Stomach (tissue), 19 donors: ENCODE measurements around the gene NOBOX. TPM values are rescaled to one million over a fixed set of nuclear protein-coding genes. Genes with fewer than 3 reads are reported as not detected.

ENCODE experiments used
- DNase-seq, 2 donors: peaks; one replicate each; pipeline versions ENCODE4 v3.0.0 to v3.0.0-alpha.2; 2013 to 2019
- H3K27ac ChIP-seq, 5 donors: fragments of 200-600 bp in 4 of 5; sonication (generic) in 4 of 5; one replicate each; pipeline ENCODE4 v1.5.1; 2013 to 2019; ENCODE audit warnings: mild to moderate bottlenecking in 1 of 5, moderate library complexity in 1 of 5
- H3K27me3 ChIP-seq, 3 donors: fragments of 200-600 bp; sonication (generic); one replicate each; pipeline ENCODE4 v1.5.1; 2017 to 2019; ENCODE audit warnings: mixed run types in 1 of 3
- H3K36me3 ChIP-seq, 4 donors: fragments of 200-600 bp; sonication (generic); 1 replicate in 3 of 4; 2 replicates in 1 of 4; pipeline ENCODE4 v1.5.1; 2016 to 2019
- H3K4me1 ChIP-seq, 4 donors: fragments of 200-600 bp; sonication (generic); one replicate each; pipeline ENCODE4 v1.5.1; 2016 to 2019
- H3K4me3 ChIP-seq, 4 donors: fragments of 200-600 bp; sonication (generic) in 3 of 4; one replicate each; pipeline ENCODE4 v1.5.1; 2016 to 2019; ENCODE audit warnings: mild to moderate bottlenecking in 1 of 4
- H3K9me3 ChIP-seq, 4 donors: fragments of 200-600 bp; sonication (generic); one replicate each; pipeline ENCODE4 v1.5.1; 2016 to 2019
- EP300 ChIP-seq: sonication (generic); formaldehyde crosslinking; IDR thresholded peaks from one replicate; pipeline ENCODE4 v1.6.1; 2017; ENCODE audit warnings: antibody characterized with exemption
- POLR2A ChIP-seq, 4 donors: fragments of 450-650 bp; IDR thresholded peaks; one replicate each; pipeline ENCODE4 v1.6.1; 2016; ENCODE audit warnings: antibody characterized with exemption in 4 of 4, control low read depth in 2 of 4, mild to moderate bottlenecking in 1 of 4, moderate library complexity in 1 of 4
- POLR2AphosphoS5 ChIP-seq, 3 donors: sonication (generic); formaldehyde crosslinking; IDR thresholded peaks; one replicate each; pipeline ENCODE4 v1.6.1; 2016; ENCODE audit warnings: antibody characterized with exemption in 3 of 3
- WGBS, 5 donors: extraction: QIAGEN DNeasy Blood & Tissue Kit in 3 of 5; methylation state at CpG; one replicate each; pipeline versions ENCODE4 v1.1.5 to v1.1.7; 2013 to 2018; 5-methylcytosine and 5-hydroxymethylcytosine counted together
- intact Hi-C: fragments of 100-400 bp; cut with DNase I; formaldehyde crosslinking; loops from one replicate; pipeline ENCODE4 v1.15.1; 2023; ENCODE audit warnings: low total_unique reads
- long read RNA-seq, 10 donors: transcript quantifications; one replicate each; lab custom pipeline, GENCODE V29; 2026
- polyA plus RNA-seq, 3 donors: library from polyadenylated mRNA; stranded (reverse); fragments of 200-250 nt; gene quantifications; one replicate each; pipeline ENCODE4 v1.2.3, GENCODE V29; 2013
- total RNA-seq, 5 donors: library from RNA; depleted of rRNA; stranded (reverse); fragments of >200 nt; gene quantifications; one replicate each; pipeline versions ENCODE4 v1.1.0 to v1.2.3, GENCODE V29; 2014 to 2016
- TF ChIP-seq, protein P1 (sequence below), 7 experiments: fragments of 450-650 bp in 4 of 7; fragments of 200-600 bp in 3 of 7; sonication (generic) in 3 of 7; IDR thresholded peaks; one replicate each; pipeline ENCODE4 v1.5.1; 2016 to 2019; ENCODE audit warnings: antibody characterized with exemption in 7 of 7, control low read depth in 2 of 7, mild to moderate bottlenecking in 1 of 7
- donor health status: healthy with polysubstance abuse.
- donor health status: Bipolar disorder and iron deficiency.
- donor health status: healthy.

The NOBOX gene
- total RNA-seq (not detected), polyA plus RNA-seq (not detected)
- long read RNA-seq, donor 1 = 0 reads
- long read RNA-seq, donor 2 = 0 reads
- long read RNA-seq, donor 3 = 0 reads
- long read RNA-seq, donor 4 = 0 reads
- long read RNA-seq, donor 5 = 0 reads
- long read RNA-seq, donor 6 = 0 reads
- long read RNA-seq, donor 7 = 0 reads
- long read RNA-seq, donor 8 = 0 reads
- long read RNA-seq, donor 9 = 0 reads
- long read RNA-seq, donor 10 = 0 reads

DNA sequence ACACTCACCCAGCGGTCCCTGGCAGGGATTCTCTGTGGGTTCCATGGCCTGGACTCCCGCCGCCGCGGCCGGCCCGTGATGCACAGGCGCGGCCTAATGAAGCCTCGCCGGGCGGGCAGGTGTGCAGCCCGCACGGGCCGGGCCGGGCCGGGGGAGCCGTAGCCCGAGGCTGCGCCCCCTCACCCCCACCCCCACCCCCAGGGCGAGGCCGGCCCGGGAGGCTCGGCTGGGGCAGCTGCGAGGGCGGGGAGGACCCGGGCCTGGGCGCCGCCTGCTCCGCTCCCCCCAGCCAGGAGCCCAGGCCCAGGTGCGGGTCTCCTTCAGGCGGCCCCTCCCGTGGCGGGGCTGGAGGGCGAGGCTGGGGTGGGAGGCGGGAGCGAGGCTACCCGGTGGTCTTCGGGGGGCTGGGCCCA lies at the start of gene NOBOX:
Gene NOBOX, minus strand, starts transcription at position 45 of the 413 bp plus-strand sequence.
- intact Hi-C loops = no loop called here
- TF ChIP-seq POLR2A (IDR thresholded peaks at IDR 0.05) = no peak
- no peak for TF ChIP-seq EP300
- TF ChIP-seq POLR2AphosphoS5 (IDR thresholded peaks at IDR 0.05) = no peak
- TF ChIP-seq, protein P1, sequence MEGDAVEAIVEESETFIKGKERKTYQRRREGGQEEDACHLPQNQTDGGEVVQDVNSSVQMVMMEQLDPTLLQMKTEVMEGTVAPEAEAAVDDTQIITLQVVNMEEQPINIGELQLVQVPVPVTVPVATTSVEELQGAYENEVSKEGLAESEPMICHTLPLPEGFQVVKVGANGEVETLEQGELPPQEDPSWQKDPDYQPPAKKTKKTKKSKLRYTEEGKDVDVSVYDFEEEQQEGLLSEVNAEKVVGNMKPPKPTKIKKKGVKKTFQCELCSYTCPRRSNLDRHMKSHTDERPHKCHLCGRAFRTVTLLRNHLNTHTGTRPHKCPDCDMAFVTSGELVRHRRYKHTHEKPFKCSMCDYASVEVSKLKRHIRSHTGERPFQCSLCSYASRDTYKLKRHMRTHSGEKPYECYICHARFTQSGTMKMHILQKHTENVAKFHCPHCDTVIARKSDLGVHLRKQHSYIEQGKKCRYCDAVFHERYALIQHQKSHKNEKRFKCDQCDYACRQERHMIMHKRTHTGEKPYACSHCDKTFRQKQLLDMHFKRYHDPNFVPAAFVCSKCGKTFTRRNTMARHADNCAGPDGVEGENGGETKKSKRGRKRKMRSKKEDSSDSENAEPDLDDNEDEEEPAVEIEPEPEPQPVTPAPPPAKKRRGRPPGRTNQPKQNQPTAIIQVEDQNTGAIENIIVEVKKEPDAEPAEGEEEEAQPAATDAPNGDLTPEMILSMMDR (IDR thresholded peaks at IDR 0.05) = no peak

DNA sequence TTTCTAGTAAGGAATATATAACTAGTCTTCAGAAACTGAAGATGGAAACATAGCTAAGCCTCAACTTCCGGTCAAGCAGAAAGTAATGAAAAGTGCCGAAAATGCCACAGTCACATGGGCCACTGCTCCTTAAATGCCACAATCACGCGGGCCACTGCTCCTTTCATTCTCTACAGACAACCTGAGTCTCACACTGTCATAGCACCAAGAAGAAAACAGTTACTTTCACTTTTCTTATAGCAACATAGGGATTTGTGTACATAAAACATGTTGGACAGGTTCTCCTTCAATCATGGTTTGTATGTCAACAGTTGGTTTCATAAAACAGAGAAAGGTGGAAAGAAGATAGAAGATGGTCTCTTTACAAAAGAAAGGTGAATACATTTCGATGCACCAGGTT lies 48.6 kb upstream of the NOBOX start:
- Histone ChIP-seq H3K4me1 (no peaks in the 10 kb centered on the region), H3K27me3 (no peaks in the 10 kb centered on the region), H3K9me3 (no peaks in the 10 kb centered on the region), H3K4me3 (no peak overlapping the region), H3K27ac (no peak overlapping the region), H3K36me3 (peaks cover 0 to 3% (median 0%) of the 10 kb centered on the region in 4 donors)
- TF ChIP-seq, protein P1 (IDR thresholded peaks at IDR 0.05) = no peak
- TF ChIP-seq POLR2AphosphoS5 (IDR thresholded peaks at IDR 0.05) (no peak), EP300 (no peak), POLR2A (IDR thresholded peaks at IDR 0.05) (no peak)
- 54 to 74% (median 62%) methylated on average over 5 of the region's 5 CpGs for WGBS, 5 donors
- DNase-seq = peak in 1 of 2 donors; percentile 20
- intact Hi-C loops = no loop called here

More for the DNA sequence above, at the start of gene NOBOX:
- Histone ChIP-seq H3K4me3 (no peak within 1 kb of the TSS), H3K27me3 (peaks cover 0 to 12% (median 0%) of the 10 kb centered on the region in 3 donors), H3K27ac (no peak within 1 kb of the TSS), H3K36me3 (no peaks in the 10 kb centered on the region), H3K9me3 (no peaks in the 10 kb centered on the region), H3K4me1 (peaks cover 0 to 9% (median 0%) of the 10 kb centered on the region in 4 donors)
- DNase-seq = no peak
- WGBS, 5 donors = 91 to 100% (median 95%) methylated on average over 6 to 39 of the region's 39 CpGs; no CpG with 5 or more reads in 1 of the 5 donors

DNA sequence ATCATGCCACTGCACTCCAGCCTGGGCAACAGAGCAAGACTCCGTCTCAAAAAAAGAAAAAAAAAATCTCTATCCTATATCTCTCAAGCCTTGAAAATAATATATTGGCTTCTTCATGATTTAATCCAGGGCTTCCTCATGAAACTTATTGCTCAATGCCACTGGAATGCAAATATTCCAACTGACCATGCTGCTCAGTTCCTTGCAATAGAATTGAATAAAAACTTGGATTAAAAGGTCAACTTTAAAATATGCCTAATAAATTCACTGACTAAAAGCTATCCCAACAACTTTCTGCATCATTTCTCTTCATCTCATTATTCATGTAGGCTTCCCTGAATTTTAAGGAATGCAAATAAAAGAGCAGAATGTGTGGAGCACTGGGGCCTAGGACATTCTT lies 42.1 kb upstream of the NOBOX start:
- Histone ChIP-seq H3K9me3 (no peaks in the 10 kb centered on the region), H3K27ac (no peak overlapping the region), H3K4me3 (no peak overlapping the region), H3K36me3 (no peaks in the 10 kb centered on the region), H3K4me1 (no peaks in the 10 kb centered on the region), H3K27me3 (no peaks in the 10 kb centered on the region)
- TF ChIP-seq, protein P1 (IDR thresholded peaks at IDR 0.05) = no peak
- TF ChIP-seq EP300 = no peak
- no peak for TF ChIP-seq POLR2A (IDR thresholded peaks at IDR 0.05)
- TF ChIP-seq POLR2AphosphoS5 (IDR thresholded peaks at IDR 0.05) = no peak
- intact Hi-C loops = no loop called here
- WGBS, 5 donors = 86 to 100% (median 94%) methylated on average over 1 of the region's 1 CpG
- DNase-seq = no peak

DNA sequence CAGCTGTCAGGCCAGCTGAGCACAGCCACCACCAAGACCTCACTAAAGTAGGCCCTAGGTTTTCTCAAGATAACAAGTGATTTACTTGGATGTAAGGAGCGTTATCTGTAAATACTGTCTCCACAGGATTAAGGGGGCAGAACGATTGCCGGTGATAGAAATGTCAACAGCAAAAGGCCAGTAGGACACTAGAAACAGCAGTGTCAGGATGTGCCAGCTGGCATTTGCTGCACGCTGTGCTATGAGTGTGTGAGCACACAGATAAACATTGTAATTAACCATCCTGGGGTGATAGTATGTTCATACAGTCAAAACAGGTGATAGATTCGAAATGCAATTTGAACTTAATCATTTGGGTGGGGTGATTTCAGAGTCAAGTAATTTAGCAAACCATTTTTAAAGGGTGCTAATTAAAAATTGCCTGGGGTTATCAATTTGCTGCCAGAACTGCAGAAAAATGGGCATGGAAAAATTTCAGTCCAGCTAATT lies 36.3 kb upstream of the NOBOX start:
- Histone ChIP-seq H3K36me3 (no peaks in the 10 kb centered on the region), H3K4me3 (no peak overlapping the region), H3K27me3 (no peaks in the 10 kb centered on the region), H3K27ac (no peak overlapping the region), H3K4me1 (no peaks in the 10 kb centered on the region), H3K9me3 (no peaks in the 10 kb centered on the region)
- intact Hi-C loops = no loop called here
- 26 to 50% (median 32%) methylated on average over 5 of the region's 5 CpGs for WGBS, 5 donors
- no peak for TF ChIP-seq POLR2AphosphoS5 (IDR thresholded peaks at IDR 0.05)
- no peak for TF ChIP-seq EP300
- TF ChIP-seq, protein P1 (IDR thresholded peaks at IDR 0.05) = no peak
- TF ChIP-seq POLR2A (IDR thresholded peaks at IDR 0.05) = no peak
- DNase-seq = peak in 1 of 2 donors; percentile 7
